Liver (tissue), 9 donors: ENCODE results near the gene SLC26A9. TPM values are rescaled to one million over a fixed set of nuclear protein-coding genes. Genes with fewer than 3 reads are reported as not detected.

Experiments used
- DNase-seq: peaks from one replicate; pipeline ENCODE4 v3.0.0-alpha.2; 2017; ENCODE audit warnings: low spot score
- H3K27ac ChIP-seq, 2 donors: one replicate each; pipeline ENCODE4 v1.7.0; 2013; ENCODE audit warnings: inconsistent platforms in 2 of 2, low read length in 2 of 2, control low read depth in 1 of 2, low read depth in 1 of 2, mild to moderate bottlenecking in 1 of 2
- H3K27me3 ChIP-seq, 4 donors: one replicate each; pipeline versions ENCODE4 v1.6.1 to v1.7.0; 2013; ENCODE audit warnings: low read length in 3 of 4, inconsistent platforms in 1 of 4, mild to moderate bottlenecking in 1 of 4, moderate library complexity in 1 of 4; ENCODE audit not compliant: control insufficient read depth in 4 of 4, insufficient read depth in 4 of 4
- H3K36me3 ChIP-seq, 4 donors: one replicate each; pipeline versions ENCODE4 v1.6.1 to v1.7.0; 2013; ENCODE audit warnings: low read length in 3 of 4, mild to moderate bottlenecking in 3 of 4, low read depth in 1 of 4, moderate library complexity in 1 of 4; ENCODE audit not compliant: control insufficient read depth in 4 of 4, insufficient read depth in 3 of 4
- H3K4me1 ChIP-seq, 4 donors: one replicate each; pipeline versions ENCODE4 v1.6.1 to v1.7.0; 2013; ENCODE audit warnings: low read length in 3 of 4, mild to moderate bottlenecking in 3 of 4, moderate library complexity in 1 of 4; ENCODE audit not compliant: control insufficient read depth in 4 of 4, insufficient read depth in 4 of 4
- H3K4me3 ChIP-seq, 3 donors: one replicate each; pipeline versions ENCODE4 v1.6.1 to v1.7.0; 2013; ENCODE audit warnings: low read length in 3 of 3, control low read depth in 1 of 3, low read depth in 1 of 3, mild to moderate bottlenecking in 1 of 3
- H3K9ac ChIP-seq, 2 donors: one replicate each; pipeline ENCODE4 v1.7.0; 2013; ENCODE audit warnings: low read length in 2 of 2, mild to moderate bottlenecking in 2 of 2, moderate library complexity in 2 of 2, control low read depth in 1 of 2, low read depth in 1 of 2
- H3K9me3 ChIP-seq, 4 donors: one replicate each; pipeline versions ENCODE4 v1.6.1 to v1.7.0; 2013; ENCODE audit warnings: low read length in 3 of 4; ENCODE audit not compliant: control insufficient read depth in 4 of 4
- ATF3 ChIP-seq: IDR thresholded peaks from 2 replicates; pipeline ENCODE4 v1.6.1; 2016; ENCODE audit warnings: antibody characterized with exemption
- EGR1 ChIP-seq, 2 donors: IDR thresholded peaks; 2 replicates each; pipeline ENCODE4 v1.6.1; 2016 to 2018; ENCODE audit warnings: antibody characterized with exemption in 2 of 2, low read depth in 2 of 2
- FOXA1 ChIP-seq: IDR thresholded peaks from 2 replicates; pipeline ENCODE4 v1.6.1; 2016; ENCODE audit warnings: antibody characterized with exemption
- FOXA2 ChIP-seq: IDR thresholded peaks from 2 replicates; pipeline ENCODE4 v1.6.1; 2016; ENCODE audit warnings: antibody characterized with exemption
- GABPA ChIP-seq, 2 donors: IDR thresholded peaks in 1 of 2; conservative IDR thresholded peaks in 1 of 2; 2 replicates each; pipeline ENCODE4 v1.6.1; 2016; ENCODE audit warnings: antibody characterized with exemption in 2 of 2, mild to moderate bottlenecking in 1 of 2, moderate library complexity in 1 of 2
- HNF4A ChIP-seq, 2 donors: conservative IDR thresholded peaks; 2 replicates each; pipeline ENCODE4 v1.6.1; 2016; ENCODE audit warnings: antibody characterized with exemption in 2 of 2, mild to moderate bottlenecking in 2 of 2
- HNF4G ChIP-seq: IDR thresholded peaks from 2 replicates; pipeline ENCODE4 v1.6.1; 2016; ENCODE audit warnings: antibody characterized with exemption
- JUND ChIP-seq, 2 donors: IDR thresholded peaks; 2 replicates each; pipeline ENCODE4 v1.6.1; 2016; ENCODE audit warnings: antibody characterized with exemption in 2 of 2
- NR2F2 ChIP-seq: IDR thresholded peaks from 2 replicates; pipeline ENCODE4 v1.6.1; 2016; ENCODE audit warnings: antibody characterized with exemption
- RAD21 ChIP-seq, 2 donors: IDR thresholded peaks; 2 replicates each; pipeline ENCODE4 v1.6.1; 2016; ENCODE audit warnings: antibody characterized with exemption in 2 of 2, mild to moderate bottlenecking in 2 of 2
- REST ChIP-seq: IDR thresholded peaks from 2 replicates; pipeline ENCODE4 v1.6.1; 2016; ENCODE audit warnings: antibody characterized with exemption, mild to moderate bottlenecking
- RXRA ChIP-seq, 2 donors: IDR thresholded peaks; 2 replicates each; pipeline ENCODE4 v1.6.1; 2017 to 2018; ENCODE audit warnings: antibody characterized with exemption in 2 of 2, mild to moderate bottlenecking in 1 of 2
- SP1 ChIP-seq: IDR thresholded peaks from 2 replicates; pipeline ENCODE4 v1.6.1; 2018; ENCODE audit warnings: antibody characterized with exemption, mild to moderate bottlenecking
- TAF1 ChIP-seq: conservative IDR thresholded peaks from 2 replicates; pipeline ENCODE4 v1.6.1; 2016; ENCODE audit warnings: antibody characterized with exemption, mild to moderate bottlenecking
- YY1 ChIP-seq: IDR thresholded peaks from 2 replicates; pipeline ENCODE4 v1.6.1; 2016; ENCODE audit warnings: antibody characterized with exemption, mild to moderate bottlenecking
- ZBTB33 ChIP-seq: IDR thresholded peaks from 2 replicates; pipeline ENCODE4 v1.6.1; 2016; ENCODE audit warnings: antibody characterized with exemption
- WGBS: extraction: QIAGEN DNeasy Blood & Tissue Kit; methylation state at CpG from one replicate; pipeline ENCODE4 v1.1.7; 2013; 5-methylcytosine and 5-hydroxymethylcytosine counted together
- polyA plus RNA-seq, 2 donors: library from polyadenylated mRNA; stranded (reverse) in 1 of 2; unstranded in 1 of 2; fragments of 200-250 nt in 1 of 2; fragments of >200 nt in 1 of 2; fragmentation: Nextera tagmentation in 1 of 2; extraction: Ambion mirVana in 1 of 2; gene quantifications; one replicate each; pipeline versions ENCODE4 v1.2.1 to v1.2.3, GENCODE V29; 2013 to 2015
- total RNA-seq, 2 donors: library from RNA; depleted of rRNA; stranded (reverse); fragments of >200 nt; gene quantifications; one replicate each; pipeline ENCODE4 v1.2.3, GENCODE V29; 2014
- TF ChIP-seq, protein P1 (sequence below): IDR thresholded peaks from 2 replicates; pipeline ENCODE4 v1.6.1; 2016; ENCODE audit warnings: antibody characterized with exemption
- TF ChIP-seq, protein P2 (sequence below): fragments of 150-350 bp; IDR thresholded peaks from 2 replicates; pipeline ENCODE4 v1.5.1; 2017; ENCODE audit warnings: improper control_type of control experiment, low read depth, low read length; ENCODE audit not compliant: missing input control
- donor health status: healthy.
- donor health status: healthy.
- donor health status: healthy.
- donor health status: healthy.
- donor health status: healthy.

SLC26A9 gene
- total and polyA plus RNA-seq, 4 donors = not detected

GRCh38 chr1:205922806-205923205 is 20.4 kb downstream of the SLC26A9 start:
- Histone ChIP-seq H3K9me3 (no peaks in the 10 kb centered on the region), H3K4me1 (no peaks in the 10 kb centered on the region), H3K36me3 (no peaks in the 10 kb centered on the region), H3K9ac (no peak overlapping the region), H3K4me3 (no peak overlapping the region), H3K27me3 (no peaks in the 10 kb centered on the region), H3K27ac (no peak overlapping the region)
- DNase-seq = no peak
- no peak for TF ChIP-seq ZBTB33
- 94% methylated on average over 6 of the region's 6 CpGs for WGBS

GRCh38 chr1:205922314-205922713 is 20.9 kb downstream of the SLC26A9 start:
- Histone ChIP-seq H3K4me3 (no peak overlapping the region), H3K27me3 (no peaks in the 10 kb centered on the region), H3K9ac (no peak overlapping the region), H3K9me3 (no peaks in the 10 kb centered on the region), H3K27ac (no peak overlapping the region), H3K4me1 (no peaks in the 10 kb centered on the region), H3K36me3 (no peaks in the 10 kb centered on the region)
- WGBS = 95% methylated on average over 6 of the region's 6 CpGs
- TF ChIP-seq REST (no peak), ZBTB33 (no peak), HNF4G (no peak), HNF4A (conservative IDR thresholded peaks at IDR 0.05) (no peak), RXRA (IDR thresholded peaks at IDR 0.05) (no peak), SP1 (no peak), FOXA2 (no peak), NR2F2 (no peak), RAD21 (IDR thresholded peaks at IDR 0.05) (no peak), FOXA1 (no peak), ATF3 (no peak), TAF1 (no peak), EGR1 (IDR thresholded peaks at IDR 0.05; ENCODE audit: low read depth in 2 of 2) (no peak), GABPA (IDR thresholded peaks at IDR 0.05 in 1 of 2, conservative IDR thresholded peaks at IDR 0.05 in 1 of 2) (no peak), JUND (IDR thresholded peaks at IDR 0.05) (no peak), YY1 (no peak)
- TF ChIP-seq, protein P1, sequence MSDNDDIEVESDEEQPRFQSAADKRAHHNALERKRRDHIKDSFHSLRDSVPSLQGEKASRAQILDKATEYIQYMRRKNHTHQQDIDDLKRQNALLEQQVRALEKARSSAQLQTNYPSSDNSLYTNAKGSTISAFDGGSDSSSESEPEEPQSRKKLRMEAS = no peak
- TF ChIP-seq, protein P2, sequence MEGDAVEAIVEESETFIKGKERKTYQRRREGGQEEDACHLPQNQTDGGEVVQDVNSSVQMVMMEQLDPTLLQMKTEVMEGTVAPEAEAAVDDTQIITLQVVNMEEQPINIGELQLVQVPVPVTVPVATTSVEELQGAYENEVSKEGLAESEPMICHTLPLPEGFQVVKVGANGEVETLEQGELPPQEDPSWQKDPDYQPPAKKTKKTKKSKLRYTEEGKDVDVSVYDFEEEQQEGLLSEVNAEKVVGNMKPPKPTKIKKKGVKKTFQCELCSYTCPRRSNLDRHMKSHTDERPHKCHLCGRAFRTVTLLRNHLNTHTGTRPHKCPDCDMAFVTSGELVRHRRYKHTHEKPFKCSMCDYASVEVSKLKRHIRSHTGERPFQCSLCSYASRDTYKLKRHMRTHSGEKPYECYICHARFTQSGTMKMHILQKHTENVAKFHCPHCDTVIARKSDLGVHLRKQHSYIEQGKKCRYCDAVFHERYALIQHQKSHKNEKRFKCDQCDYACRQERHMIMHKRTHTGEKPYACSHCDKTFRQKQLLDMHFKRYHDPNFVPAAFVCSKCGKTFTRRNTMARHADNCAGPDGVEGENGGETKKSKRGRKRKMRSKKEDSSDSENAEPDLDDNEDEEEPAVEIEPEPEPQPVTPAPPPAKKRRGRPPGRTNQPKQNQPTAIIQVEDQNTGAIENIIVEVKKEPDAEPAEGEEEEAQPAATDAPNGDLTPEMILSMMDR = no peak
- no peak for DNase-seq
